ENCODE data around the gene PGGHG.

PGGHG gene

DNA sequence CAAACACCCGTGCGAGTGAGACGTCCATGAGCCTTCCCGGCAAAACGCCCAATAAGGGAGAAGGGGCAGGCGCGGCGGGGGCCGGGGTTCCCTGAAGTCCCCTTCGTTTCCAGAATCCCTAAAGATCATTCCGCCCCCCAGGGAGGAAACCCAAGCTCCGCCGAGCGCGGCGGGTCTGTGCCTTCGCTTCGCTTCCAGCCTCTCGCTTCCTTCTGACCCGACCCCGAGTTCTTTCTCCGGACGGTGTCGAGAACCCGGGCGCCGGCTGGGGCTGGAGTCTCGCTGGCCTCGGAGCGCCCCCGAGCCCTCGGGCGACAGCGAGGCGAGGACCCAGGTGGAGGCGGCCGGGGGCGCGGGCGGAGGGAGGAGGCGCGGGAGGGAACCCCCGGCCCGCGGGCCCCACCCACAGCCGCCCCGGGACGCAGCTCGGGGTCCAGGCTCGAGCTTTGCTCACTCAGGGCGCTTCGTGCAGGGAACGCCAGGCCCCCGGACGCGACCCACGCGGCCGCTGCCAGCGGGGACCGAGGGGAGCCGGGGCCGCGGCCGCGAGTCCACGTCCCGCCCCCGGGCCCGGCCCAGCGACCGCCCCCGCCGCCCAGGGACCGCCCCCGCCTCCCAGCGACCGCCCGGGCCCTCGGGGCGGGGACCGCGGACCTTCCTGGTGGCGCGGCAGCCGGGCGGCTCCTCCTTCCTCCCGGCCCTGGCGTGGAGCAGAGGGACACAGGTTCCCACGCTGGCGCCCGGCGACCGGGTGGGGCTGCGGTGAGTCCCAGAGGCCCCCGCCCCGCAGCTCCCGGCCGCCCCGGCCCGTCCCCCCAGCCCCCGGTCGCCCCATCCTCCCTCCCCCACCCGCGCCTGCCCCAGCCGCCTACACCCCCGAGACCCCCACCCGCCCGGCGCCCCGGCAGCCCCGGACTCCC lies at the start of gene PGGHG:
PGGHG (plus strand) TSS at position 649 of the 920 bp plus-strand sequence. CDS start 691 bp downstream, outside the sequence.
- peak in 1 of 2 donors; percentile 75 for DNase-seq

DNA sequence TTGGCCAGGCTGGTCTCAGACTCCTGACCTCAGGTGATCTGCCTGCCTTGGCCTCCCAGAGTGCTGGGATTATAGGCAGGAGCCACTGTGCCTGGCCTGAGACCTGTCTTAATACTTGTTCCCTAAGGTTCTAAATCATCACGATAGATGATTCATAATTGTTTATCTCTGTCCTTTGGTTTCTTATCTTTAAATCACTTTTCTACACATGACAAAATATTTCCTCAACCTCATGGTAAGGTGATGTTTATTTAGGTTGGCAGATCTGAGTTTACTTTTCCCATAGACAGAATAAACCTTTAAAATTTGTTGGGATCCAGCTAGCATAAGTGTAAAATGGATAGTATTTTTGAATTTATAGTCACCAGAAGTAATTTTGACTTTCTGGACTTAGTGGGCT lies 48.6 kb upstream of the PGGHG start:
- DNase-seq: no peak

DNA sequence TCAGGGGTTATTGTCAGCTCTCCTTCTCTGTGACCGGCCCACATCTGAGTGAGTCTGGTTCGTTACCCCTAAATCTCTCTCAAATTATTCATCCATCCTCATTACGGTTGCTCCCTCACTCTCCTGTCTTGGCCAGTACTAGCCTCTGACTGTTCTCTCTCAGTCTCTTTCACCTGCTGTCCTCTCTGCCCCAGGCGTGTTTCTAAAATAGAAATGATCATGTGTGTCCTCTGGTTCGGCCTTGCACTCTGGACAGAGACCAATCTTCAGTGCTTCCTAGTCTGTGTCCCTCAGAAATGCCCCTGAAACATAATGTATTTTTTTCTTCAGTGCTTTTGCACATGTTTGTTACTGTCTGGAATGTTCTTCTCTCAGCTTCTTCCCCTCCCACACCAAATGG lies 47.3 kb upstream of the PGGHG start:
- DNase-seq: no peak

DNA sequence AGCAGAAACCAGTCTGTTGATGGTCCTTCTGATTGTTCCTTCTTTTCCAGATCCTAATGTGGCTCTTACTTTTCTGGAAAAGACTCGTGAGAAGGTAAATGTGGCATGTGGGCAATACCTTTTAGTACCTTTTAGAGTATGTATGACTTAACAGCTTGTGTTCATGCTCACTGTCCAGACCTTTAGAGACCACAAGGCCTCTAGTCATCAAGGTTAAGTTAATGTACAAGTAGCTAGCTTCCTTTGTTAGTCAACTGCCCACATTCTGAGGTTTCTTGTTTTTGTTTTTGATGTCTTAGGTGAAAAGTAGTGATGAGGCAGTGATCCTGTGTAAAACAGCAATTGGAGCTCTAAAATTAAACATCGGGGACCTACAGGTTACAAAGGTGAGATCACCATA lies 44.5 kb upstream of the PGGHG start:
- DNase-seq: no peak

DNA sequence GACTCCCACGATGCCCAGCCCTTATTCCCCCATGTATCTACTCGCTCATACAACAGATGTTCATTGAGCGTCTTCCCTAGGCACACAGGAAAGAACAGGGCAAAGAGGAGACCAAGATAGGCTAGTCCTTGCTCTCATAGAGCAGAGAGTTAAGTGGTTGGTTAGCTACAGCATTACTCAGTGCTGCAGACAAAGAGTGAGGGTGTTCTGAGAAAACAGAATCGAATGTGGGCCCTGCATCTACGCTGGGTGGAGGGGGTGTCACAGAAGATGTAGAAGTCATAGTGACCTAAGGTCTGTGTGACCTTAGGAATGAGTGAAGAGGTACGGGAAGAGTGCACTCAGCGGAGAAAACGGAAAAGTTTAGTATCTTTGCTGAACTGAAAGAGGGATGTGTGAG lies 39.9 kb upstream of the PGGHG start:
- no peak for DNase-seq

DNA sequence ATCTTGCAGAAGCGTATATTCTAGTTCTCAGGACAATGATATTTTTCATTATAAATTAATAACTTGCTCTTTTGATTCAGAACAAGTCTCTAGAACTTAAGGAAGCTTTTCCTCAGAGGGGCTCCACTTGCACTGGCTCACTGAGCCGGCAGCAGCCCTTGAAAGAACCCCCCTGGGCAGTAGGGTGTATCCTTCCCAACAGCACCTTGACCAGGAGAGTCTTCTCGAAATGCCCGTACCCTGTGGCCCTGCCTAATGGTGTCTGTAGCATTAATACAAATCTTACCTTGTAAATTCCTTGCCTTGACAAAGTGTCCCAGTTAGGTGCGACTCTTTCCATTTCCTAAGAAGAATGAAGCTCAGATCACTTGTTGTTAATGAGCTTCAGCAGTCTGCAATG lies 38.7 kb upstream of the PGGHG start:
- DNase-seq: no peak

DNA sequence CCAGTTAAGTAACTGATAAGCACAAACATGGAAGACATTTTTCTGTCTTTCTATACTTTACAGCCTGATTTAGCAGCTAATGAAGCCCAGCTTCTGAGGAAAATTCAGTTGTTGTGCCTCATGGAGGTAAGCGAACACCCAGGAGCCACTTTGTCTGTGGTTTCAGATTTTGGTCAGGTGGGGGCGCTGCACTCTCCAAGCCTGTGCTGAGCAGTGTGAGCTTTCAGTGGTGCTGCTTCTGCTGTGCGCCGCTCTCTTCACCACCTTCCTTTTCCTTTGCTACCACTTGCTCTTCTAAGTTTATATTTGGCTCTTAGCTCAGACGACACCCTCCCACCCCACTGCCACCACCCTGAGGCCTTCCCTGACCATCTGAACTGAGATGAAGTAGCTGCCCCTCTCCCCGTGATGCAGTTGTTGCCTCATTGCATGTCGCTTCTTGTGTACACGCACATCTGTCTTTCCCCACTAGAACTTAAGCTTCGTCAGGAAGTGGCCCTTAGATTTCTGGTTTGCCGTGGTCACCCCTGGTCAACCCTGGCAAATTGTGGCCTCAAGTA lies 38.1 kb upstream of the PGGHG start:
- peak; percentile 79 to 81 for DNase-seq

DNA sequence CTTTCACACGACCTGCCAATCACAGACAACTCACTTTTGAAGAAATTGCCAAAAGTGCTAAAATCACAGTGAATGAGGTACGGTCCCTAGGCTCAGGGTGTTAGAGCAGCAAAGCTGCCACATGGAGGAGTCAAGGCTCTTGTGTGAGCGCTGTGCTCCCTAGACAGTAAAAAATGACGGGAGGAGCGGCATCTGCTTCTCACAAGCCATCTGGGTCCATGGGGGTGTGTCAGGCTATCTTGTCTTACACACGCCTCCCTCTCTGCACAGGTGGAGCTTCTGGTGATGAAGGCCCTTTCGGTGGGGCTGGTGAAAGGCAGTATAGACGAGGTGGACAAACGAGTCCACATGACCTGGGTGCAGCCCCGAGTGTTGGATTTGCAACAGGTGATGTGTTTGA lies 37.4 kb upstream of the PGGHG start:
- DNase-seq: no peak

DNA sequence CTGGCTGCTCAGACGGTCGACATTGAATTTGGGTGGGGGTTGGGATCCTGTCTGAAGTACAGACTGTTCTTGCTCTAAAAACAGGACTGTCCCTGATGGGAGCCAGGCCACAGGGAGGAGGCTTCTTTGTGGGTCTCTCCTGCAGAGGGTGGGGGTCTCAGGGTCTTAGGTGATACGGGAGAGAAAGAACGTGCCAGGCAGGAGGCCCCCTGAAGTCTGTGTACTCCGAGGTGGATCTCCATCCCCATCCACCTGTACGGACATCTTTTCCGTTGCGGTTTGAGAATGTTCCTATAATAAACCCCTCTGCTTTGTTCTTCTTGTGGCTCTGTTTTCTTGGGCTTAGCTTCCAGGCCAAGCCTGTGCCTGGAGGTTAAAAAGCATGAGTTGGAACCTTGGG lies 36.3 kb upstream of the PGGHG start:
- DNase-seq: no peak

DNA sequence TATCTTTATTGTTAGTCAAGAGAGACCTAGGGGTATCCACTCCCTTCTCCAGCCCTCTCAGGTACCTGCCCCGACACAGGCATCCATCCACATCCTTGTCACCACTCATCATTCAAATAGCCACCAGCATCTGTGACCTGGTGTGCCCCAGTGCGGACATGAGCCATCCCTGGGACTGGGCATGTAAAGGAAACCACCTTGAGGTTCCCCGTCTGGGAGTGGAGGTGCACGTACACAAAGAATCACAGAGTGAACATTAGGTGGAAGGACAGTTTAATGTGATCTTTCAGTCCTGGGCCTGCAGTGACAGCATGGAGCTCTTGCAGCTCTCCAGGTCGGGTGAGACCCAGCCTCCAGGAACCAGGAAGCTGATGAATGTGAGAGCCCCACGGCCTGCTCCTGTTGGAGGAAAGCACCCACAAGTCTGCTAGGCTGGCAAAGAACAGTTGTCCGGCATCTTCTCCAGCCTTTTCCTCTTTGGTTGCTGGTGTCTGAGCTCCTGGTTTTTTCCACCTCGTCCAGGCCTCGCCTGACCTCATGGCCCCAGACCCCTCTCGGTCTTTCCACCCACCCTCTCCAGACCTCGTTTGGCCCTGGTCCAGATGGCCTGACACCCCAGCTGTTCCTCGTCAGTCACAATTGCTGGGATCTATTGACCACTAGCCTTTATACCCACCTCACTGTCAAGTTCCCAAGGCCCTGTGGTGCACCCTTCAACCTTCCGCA lies 35.6 kb upstream of the PGGHG start:
- no peak for DNase-seq

DNA sequence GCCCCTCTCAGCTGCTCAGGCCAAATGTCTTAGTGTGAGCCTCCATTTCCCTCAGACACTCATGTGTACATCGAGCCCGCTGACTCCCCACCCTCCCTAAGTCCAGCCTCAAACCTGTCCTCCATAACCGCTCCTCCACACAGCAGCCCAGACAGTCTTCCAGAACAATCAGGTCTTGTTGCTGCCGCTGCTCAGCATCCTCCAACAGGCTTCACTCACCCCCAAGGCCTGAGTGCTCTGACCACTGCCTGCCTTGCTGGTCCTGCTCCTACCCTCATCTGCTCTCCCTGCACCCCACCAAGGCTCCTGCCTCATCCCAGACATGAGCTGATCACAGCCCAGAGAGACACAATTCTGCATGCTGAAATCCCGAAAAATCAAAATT lies 35.0 kb upstream of the PGGHG start:
- DNase-seq: no peak

DNA sequence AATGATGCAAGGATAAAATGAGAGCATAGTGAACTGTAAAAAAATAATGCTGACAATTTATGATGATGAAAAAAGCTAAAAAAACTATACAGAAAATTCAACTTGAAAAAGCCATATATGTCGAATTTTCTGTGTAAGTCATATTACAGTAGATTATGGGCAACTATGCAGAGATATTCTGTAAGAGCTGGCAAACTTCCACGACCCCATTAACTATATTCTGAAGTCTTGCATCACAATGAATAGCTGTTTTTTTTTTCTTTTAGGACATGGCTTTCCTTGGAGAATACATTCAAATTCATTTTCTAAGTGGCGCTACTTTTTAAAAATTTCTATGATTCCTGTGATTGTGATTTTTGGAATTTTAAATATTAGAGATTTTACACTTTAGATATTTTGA lies 33.8 kb upstream of the PGGHG start:
- no peak for DNase-seq

DNA sequence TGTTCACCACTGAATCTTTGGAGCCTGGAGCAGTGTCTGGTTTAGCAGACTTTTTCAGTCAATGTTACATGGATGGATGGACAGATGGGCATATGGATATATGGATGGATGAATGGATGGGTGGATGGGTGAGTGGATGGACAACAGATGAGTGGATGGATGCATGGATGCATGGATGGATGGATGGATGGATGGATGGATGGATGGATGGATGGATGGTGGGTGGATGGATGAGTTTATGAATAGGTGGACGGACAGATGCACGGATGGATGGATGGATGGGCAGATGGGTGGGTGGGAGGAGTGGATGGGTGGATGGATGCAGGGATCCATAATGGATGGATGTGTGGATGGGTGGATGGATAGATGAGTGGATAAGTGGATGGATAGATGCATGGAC lies 33.1 kb upstream of the PGGHG start:
- no peak for DNase-seq

DNA sequence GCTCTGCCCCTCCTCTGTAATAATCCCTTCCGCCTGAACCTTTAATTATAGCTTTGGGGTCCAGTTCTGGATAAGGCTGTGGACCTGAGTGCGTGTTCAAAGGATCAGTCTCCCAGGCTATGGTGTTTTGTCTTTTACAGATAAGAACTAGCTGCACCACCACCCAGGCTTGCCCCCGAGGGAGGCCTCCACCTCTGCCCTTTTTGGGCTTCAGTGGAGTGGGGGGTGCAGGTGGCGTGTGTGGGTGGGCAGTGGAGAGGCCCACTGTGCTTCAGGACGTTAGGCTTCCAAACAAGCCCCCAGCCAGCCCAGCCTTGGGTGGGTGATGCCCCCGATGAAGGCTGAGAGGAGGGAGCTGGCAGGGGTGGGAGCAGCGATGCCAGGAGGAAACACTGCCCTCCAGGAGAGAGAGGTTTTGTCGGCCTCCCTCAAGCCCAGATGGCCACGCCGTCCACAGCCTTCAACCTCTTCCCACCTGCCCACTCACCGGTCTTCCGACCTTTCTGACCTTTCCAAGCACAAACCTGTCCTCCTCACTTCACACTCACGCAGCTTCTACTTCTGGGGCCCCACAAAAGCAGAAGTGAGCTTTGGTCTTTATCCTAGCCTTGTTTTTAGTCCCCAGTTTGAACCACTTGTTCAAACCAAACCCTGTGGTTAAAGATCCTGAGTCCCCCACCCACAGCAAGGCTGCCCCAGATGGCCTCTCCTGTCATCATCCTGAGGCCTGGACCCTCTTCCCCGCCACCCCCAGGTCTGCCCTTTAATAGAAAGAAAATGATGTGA lies 31.8 kb upstream of the PGGHG start:
- DNase-seq: no peak

DNA sequence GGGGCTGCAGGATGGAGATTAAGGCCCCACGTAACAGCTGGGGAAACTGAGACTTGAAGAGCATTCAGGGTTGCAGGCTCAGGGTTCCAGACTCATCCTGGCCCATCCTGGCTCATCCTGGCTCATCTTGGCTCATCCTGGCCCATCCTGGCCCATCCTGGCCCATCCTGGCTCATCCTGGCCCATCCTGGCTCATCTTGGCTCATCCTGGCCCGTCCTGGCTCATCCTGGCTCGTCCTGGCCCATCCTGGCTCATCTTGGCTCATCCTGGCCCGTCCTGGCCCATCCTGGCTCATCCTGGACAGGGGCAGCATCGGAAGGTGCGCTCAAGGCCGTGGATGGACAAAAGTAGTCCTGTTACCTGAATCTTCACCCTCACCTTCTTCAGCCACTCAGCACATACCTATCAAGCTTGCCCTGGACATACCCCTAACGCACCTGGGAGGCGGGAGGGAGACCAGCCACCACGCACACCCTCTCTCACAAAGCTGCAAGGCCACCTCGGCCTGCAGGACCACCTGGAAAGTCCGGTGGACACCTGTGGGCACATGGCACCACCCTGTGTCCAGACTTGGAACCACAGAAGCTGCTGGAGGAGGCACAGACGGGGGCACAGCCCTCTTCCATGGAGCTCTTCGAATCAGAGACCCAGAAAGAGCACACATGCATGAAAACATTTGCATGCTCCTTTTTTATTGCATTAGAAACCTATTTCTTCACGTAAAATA lies 31.0 kb upstream of the PGGHG start:
- no peak for DNase-seq

DNA sequence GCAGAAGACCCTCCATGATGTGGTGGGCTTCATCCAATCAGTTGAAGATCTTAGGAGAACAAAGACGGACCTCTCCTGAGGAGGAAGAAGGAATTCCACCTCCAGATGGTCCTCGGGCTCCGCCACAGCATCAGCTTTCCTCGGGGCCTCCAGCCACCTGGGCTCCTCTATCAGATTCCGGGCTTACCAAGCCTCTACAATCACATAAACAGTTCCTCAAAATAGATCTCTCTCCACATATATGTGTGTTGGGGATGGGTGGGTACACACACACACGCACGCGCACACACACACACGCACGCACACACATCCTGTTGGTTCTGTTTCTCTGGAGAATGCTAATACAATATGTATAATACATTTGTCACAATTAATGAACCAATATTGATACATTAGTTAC lies 29.5 kb upstream of the PGGHG start:
- DNase-seq: no peak

DNA sequence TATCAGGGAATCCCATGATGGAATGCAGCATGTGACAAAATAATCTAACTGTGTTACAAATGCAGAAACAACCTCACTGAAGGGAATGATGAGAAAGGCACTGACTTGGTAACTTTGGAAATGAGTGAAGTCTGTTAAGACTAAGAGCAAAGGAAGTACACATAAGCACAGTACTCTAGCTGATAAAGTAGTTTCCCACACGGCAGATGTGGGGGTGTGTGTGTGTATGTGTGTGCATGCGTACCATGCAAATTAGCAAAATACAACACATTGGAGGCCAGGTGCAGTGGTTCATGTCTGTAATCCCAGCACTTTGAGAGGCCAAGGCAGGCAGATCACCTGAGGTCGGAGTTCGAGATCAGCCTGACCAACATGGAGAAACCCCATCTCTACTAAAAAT lies 27.3 kb upstream of the PGGHG start:
- DNase-seq: no peak

DNA sequence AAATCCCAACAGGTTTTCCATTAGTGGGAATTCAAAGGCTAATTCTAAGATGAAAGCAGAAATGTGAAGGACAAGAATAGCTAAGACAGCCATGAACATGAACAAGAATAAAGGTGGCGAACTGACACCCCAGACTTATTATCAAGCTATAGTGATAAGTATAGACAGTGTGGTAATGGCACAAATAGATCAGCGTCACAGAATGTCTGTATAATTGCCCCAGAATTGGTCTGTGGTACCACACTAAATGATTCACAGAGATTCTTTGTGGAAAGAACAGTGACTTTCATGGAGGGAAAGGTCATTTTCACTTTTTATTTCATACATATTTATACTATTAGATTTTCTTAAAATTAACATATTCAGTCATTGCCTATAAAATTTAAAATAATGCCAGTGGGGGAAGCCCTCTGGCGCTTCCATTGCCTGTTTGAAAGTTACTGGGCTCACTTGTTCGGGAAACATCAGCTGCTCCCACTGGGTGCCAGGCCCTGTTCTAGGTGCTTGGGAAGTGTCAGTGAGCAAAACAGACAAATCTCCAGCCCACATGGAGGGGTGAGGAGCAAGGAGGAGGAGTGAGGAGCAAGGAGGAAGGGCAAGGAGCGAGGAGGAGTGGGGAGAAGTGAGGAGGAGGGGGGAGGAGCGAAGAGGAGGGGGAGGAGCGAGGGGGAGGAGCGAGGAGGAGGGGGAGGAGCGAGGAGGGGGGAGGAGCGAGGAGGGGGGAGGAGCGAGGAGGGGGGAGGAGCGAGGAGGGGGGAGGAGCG lies 22.1 kb upstream of the PGGHG start:
- peak; percentile 32 to 48 for DNase-seq

DNA sequence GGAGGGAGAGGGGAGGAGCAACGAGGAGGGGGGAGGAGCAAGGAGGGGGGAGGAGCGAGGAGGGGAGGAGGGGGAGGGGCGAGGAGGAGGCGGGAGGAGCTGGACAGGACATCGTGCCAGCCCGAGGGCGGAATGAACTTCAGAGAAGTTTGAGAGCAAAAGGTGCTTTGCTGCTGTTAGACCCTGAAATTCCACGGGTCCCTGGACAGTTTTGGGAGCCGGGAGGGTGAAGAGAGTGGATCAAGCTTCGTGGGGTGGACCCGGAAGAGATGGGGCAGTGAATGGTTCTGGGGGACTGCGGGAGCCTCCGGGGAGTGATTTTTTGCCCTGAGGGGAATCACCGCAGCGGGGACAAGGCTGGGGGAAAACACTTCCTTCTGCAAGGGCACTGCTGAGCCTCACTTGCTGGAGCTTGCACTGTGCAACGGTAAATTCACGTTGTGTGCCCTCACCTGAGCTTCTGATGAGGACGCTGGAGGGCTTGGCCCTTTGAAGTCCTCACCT lies 21.4 kb upstream of the PGGHG start:
- peak; percentile 62 to 63 for DNase-seq

DNA sequence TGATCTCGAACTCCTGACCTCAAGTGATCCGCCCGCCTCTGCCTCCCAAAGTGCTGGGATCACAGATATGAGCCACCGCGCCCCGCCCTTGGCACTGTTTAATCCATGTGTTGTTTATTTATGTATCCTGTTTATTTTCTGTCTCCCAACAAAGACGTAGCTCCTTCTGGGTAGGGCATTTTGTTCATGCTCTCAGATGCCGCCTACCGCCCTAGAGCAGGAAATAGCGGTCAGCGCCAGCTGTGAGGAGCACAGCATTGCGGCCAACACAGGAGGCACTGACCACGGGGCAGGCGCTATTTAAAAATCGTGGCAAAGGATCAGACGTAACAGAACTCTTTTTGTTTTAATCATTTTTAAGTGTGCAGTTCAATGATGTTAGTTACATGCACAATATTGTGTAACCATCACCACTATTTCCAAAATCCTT lies 20.2 kb upstream of the PGGHG start:
- peak in 1 of 2 donors; percentile 38 for DNase-seq

DNA sequence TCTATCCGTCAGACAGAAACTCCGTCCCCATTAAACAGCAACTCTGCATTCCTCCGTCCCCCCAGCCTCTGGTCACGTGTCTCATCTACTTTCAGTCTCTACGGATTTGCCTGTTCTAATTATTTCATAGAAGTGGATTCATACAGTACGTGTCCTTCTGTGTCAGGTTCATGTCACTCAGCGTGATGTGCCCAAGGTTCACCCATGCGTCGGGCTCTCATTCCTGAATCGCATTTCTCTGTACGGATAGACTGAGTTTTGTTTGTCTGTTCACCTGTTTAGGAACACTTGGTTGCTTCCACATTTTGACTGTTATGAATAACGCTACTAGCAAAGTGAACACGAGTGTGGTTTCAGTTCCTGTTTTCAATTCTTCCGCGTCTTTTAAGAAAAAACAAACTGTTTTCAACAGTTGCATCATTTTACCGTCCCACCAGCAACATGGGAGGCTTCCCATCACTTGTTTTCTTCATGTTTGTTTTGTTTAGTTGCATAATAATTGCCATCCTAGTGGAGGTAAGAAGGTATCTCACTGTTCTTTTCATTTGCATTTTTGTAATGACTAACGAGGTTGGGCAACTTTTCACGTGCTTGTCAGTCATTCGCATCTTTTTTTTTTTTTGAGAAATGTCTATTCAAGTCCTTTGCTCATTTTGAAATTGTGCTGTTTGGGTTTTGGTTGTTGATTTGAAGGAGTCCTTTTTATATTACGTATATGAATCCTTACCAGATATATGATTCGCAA lies 19.6 kb upstream of the PGGHG start:
- peak; percentile 36 to 63 for DNase-seq
